ENCODE data around the gene LPCAT4. TPM values are rescaled to one million over a fixed set of nuclear protein-coding genes. Genes with fewer than 3 reads are reported as not detected.

The LPCAT4 gene
- total and polyA plus RNA-seq, 9 of the 15 experiments (the other 6 are each of a cell fraction or from before 2014, with no cell fraction given): 7.3 to 34.3 (median 14.4) TPM

GRCh38 chr15:34348735-34349300 is 18.2 kb downstream of the LPCAT4 start:
- intact Hi-C loops (cut with micrococcal nuclease) (no loop called here), in situ Hi-C loops (cut with MboI) (no loop called here)
- TF ChIP-seq, protein P1, sequence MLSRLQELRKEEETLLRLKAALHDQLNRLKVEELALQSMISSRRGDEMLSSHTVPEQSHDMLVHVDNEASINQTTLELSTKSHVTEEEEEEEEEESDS (CRISPR knock-in tag; IDR thresholded peaks at IDR 0.05): no peak
- TF ChIP-seq RCOR1 (IDR thresholded peaks at IDR 0.05; ENCODE audit: borderline replicate concordance in 1 of 2, low read depth in 2 of 2, low read length in 2 of 2) (peak in 1 of 2 experiments; percentile 71; a peak in 2 of 4 replicates), HMBOX1 (IDR thresholded peaks at IDR 0.05) (peak; percentile 19; the same call in 1 of the 2 replicates), TEAD4 (IDR thresholded peaks at IDR 0.05; ENCODE audit: low read length) (0 out of 2 replicates have a peak, but pooled peaks have one; percentile 19), TEAD4 (CRISPR knock-in tag; IDR thresholded peaks at IDR 0.05; ENCODE audit: borderline replicate concordance) (no peak), KDM1A (IDR thresholded peaks at IDR 0.05) (peak; percentile 30 to 60; a peak in 3 of 4 replicates), HES1 (IDR thresholded peaks at IDR 0.05; ENCODE audit: low read depth) (peak; percentile 24; the same call in 1 of the 2 replicates), ETS2 (tag; IDR thresholded peaks at IDR 0.05; ENCODE audit: borderline replicate concordance, poor library complexity, severe bottlenecking) (no peak), CBFA2T3 (IDR thresholded peaks at IDR 0.05) (peak; percentile 48; the same call in 1 of the 2 replicates)
- FAIRE-seq: no peak
- Histone ChIP-seq H3K4me1 (replicated peaks in 1 of 2; ENCODE audit: control insufficient read depth in 2 of 2, insufficient read depth in 2 of 2, low read length in 2 of 2) (no peaks in the 10 kb centered on the region; a peak in 1 of 5 replicates), H3K9me1 (ENCODE audit: control insufficient read depth, insufficient read depth, low read length) (no peaks in the 10 kb centered on the region), H2AFZ (ENCODE audit: low read depth, low read length) (no peak overlapping the region), H3K9ac (ENCODE audit: insufficient read depth in 1 of 2, low read depth in 2 of 2, low read length in 2 of 2) (no peak overlapping the region), H3K36me3 (ENCODE audit: control insufficient read depth, insufficient read depth, low read length) (no peaks in the 10 kb centered on the region), H3K79me2 (ENCODE audit: control insufficient read depth, insufficient read depth, low read length) (no peaks in the 10 kb centered on the region), H3K27me3 (ENCODE audit: control insufficient read depth in 2 of 2, insufficient read depth in 2 of 2, low read length in 2 of 2) (peaks cover 12 to 18% of the 10 kb centered on the region in 2 experiments), H3K4me3 (no peak overlapping the region), H3K4me2 (ENCODE audit: insufficient read depth, low read length) (no peak overlapping the region), H4K20me1 (replicated peaks; ENCODE audit: control insufficient read depth, insufficient read depth, low read length) (no peaks in the 10 kb centered on the region), H3K27ac (ENCODE audit: extremely low read depth, low read depth, low read length) (no peak overlapping the region), H3K9me3 (replicated peaks; ENCODE audit: control insufficient read depth, insufficient read depth, low read depth, low read length) (no peaks in the 10 kb centered on the region)
- ChIA-PET POLR2A (interaction anchor here (1.0 kb wide), 1 partner anchor 11 kb away, joined by 3 read pairs; the partner anchor contains the start of gene SLC12A6), CTCF (ENCODE audit: low intra/inter-chr PET ratio) (no interaction called here)
- WGBS (ENCODE audit: insufficient coverage, low coverage, missing lambda C conversion rate): 0% methylated on average over 1 of the region's 1 CpG
- no peak for ATAC-seq
- no peak for DNase-seq (ENCODE audit: extremely low read depth in 1 of 4, low spot score in 3 of 4)
- BruUV-seq (replicated peaks): no TSS peak

All from K562 (cell line).